Panc1 (cell line): ENCODE results near the gene APBB2.

Experiments used
- CTCF ChIP-seq: fragments of 450-650 bp; IDR thresholded peaks from 2 replicates; pipeline ENCODE4 v1.5.1; 2017; ENCODE audit warnings: mild to moderate bottlenecking
- POLR2AphosphoS5 ChIP-seq: IDR thresholded peaks from 2 replicates; pipeline ENCODE4 v1.6.1; 2012; ENCODE audit warnings: mild to moderate bottlenecking, low read depth, low read length, moderate library complexity

- TF ChIP-seq CTCF: no peak
- no peak for TF ChIP-seq POLR2AphosphoS5
These were observed 367.8 kb downstream of the APBB2 start for GRCh38 chr4:40846532-40846931.
